IPS-NIHi7 (cell line): Measurements from ENCODE around the gene STX16.

Source experiments
- DNase-seq: peaks from one replicate; pipeline ENCODE4 v3.0.0; 2012; ENCODE audit warnings: mixed read lengths; ENCODE audit errors: extremely low spot score

STX16 gene

GRCh38 chr20:58650776-58651558 lies at the start of gene STX16:
STX16 (plus strand) TSS chr20:58651283; CDS start chr20:58652007, 724 bp downstream.
- DNase-seq = peak; percentile 94

GRCh38 chr20:58602124-58602523 lies 49.0 kb upstream of the STX16 start:
- no peak for DNase-seq

GRCh38 chr20:58603721-58604120 lies 47.4 kb upstream of the STX16 start:
- no peak for DNase-seq

- DNase-seq = no peak
Measured at GRCh38 chr20:58604128-58604881, 46.8 kb upstream of the STX16 start.

- DNase-seq = no peak
Measured at GRCh38 chr20:58605292-58606065, 45.6 kb upstream of the STX16 start.

- DNase-seq = no peak
Measured at GRCh38 chr20:58606184-58606583, 44.9 kb upstream of the STX16 start.

- DNase-seq = no peak
Measured at GRCh38 chr20:58608096-58608840, 42.8 kb upstream of the STX16 start.

GRCh38 chr20:58609026-58609425 lies 42.1 kb upstream of the STX16 start:
- no peak for DNase-seq

GRCh38 chr20:58610071-58610800 lies 40.8 kb upstream of the STX16 start:
- DNase-seq = no peak

GRCh38 chr20:58610811-58611210 lies 40.3 kb upstream of the STX16 start:
- DNase-seq = no peak

GRCh38 chr20:58611236-58612030 lies 39.6 kb upstream of the STX16 start:
- DNase-seq = no peak

GRCh38 chr20:58612121-58612691 lies 38.9 kb upstream of the STX16 start:
- DNase-seq = no peak

- DNase-seq = no peak
Measured at GRCh38 chr20:58613061-58613854, 37.8 kb upstream of the STX16 start.

- no peak for DNase-seq
Measured at GRCh38 chr20:58614366-58614765, 36.7 kb upstream of the STX16 start.

- DNase-seq = no peak
Measured at GRCh38 chr20:58614984-58615760, 35.9 kb upstream of the STX16 start.

GRCh38 chr20:58616411-58616810 lies 34.7 kb upstream of the STX16 start:
- DNase-seq = no peak

- DNase-seq = no peak
Measured at GRCh38 chr20:58617158-58617557, 33.9 kb upstream of the STX16 start.
